Middle frontal gyrus (tissue), 1 donor: ENCODE results near the gene FTO.

Source experiments
- DNase-seq: peaks from one replicate; pipeline ENCODE4 v3.0.0-alpha.2; 2015; ENCODE audit warnings: low spot score; ENCODE audit errors: extremely low spot score

The FTO gene

DNA sequence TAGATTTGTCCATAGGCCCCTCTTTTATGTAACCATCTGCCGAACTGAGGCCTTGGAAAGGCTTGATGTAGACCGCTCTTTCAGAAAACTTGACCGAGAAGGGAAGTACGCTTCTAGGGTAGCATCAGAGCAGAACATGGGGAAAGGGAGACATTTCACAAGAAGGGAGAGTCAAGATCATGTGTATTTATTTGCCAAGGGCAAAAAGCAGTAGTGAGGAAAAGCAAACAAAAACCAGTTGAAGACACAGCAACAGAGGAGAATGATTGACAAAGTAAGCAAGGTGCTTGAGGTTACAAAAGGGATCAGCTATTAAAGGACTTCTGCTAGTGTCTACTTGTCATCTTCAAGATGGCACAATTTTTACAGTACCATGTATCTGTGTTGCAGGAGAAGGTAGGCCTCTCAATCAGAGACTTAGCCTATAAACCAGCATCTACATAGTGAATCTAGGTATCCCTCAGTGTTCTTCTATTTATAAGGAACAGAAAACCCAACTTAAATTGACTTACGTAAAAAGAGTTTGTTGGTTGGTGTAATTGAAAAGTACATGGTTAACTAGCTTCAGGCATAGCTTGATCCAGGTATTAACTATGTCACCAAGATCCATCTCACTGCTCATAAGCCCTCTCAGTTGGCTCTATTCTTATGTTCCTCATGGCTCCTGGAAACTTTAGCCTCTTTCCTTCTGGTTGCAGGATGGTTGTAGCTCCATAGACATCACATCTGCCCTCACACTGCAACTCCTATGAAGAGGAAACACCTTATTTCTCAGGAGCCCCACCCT is 294.3 kb downstream of the FTO start:
- DNase-seq, result no peak

DNA sequence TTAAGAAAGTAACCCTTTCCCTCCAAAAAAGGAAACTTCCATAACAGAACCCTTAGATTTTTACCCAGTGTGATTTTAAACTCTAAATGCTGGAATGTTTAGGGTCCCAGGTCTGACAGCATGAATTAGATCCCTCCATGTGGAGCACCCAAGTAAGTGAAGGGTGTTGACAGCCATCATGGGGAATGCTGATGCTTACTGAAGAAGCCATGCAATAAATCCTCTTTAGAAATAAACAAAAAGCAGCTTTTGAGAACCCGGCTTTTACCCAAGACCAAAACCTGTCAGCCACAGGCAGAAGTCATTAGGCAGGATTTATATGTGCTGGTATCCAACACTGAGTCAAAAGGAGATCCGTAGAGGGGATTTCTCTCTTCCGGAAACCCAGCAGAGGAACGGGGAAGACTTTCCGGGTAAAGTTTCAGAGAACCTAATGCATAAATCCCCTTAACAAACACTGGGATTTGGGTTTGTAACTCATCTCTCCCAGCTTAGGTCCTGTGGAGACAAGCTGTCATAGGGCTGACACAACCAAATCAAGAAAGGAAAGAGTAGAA is 295.1 kb downstream of the FTO start:
- DNase-seq, result no peak

- no peak for DNase-seq
Measured at GRCh38 chr16:53999841-54000240, 295.9 kb downstream of the FTO start.

- DNase-seq, result no peak
Measured at GRCh38 chr16:54000361-54000760, 296.4 kb downstream of the FTO start.

DNA sequence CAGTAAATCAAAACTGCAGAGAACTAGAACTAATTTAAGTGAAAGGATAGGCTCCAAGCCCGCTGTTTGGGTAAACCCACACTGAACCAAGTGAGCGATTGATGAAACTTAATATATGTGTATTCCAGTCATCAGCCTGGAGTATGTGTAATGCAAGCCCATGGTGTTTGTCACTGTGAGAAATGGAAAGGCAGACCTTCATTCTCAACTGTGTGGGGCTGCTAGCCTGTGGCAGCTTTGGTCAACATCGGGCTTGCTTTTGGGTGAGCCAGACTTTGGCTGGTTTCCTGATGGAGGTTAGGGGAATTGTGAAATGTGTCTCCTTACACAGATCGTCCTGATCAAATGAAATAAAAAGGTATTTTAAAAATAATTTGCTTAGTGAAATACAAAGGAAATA is 302.7 kb downstream of the FTO start:
- no peak for DNase-seq

GRCh38 chr16:54007504-54007903 is 303.5 kb downstream of the FTO start:
- DNase-seq, result no peak

DNA sequence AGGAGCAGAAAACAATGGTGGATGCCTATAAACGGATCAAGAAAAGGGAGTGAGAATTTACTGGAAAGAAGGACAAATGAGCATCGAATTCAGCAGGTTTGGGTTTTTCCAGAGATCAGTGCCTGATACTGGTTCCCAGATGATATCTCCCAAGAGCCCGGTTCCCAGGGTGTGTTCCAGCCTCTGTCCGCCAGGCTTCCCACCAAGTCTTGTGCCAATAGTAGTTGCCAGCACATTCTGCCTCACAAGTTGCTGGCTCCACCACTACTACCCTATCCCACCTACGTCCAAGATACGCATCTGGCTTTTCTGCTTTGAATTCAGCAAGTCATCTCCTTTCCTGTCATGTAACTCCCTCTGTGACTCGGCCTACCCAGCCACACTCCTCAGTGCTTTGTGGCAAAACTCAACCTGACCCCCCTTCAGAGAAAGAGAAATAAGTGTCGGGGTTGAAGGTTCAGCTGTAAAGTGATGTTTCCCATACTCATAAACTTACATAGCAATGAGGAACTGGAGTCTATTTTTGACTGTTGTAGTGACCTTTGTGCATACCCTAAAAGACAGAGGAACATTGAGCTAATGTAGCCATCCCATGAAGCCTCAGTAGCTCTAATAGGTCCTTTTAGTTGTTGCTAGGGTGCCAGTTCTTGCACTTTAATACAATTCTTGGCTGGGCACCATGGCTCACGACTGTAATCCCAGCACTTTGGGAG is 305.7 kb downstream of the FTO start:
- no peak for DNase-seq

DNA sequence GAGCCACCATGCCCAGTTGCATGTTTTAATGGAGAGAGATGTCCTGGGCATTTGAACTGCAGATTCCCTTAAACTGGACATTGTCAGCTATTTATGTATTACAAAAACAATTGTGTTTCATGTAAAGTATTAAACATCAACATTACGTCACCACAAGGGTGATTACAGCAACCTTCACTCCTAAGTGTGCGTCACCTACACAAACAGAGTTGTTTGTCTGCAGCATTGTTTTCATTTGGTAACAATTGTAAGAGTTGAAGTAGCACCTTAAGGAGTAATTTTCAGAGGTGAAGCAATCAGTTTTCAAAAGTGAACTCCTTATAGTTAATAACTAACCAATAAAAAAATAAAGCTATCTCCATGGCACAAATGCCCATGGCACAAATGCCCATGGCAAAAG is 311.2 kb downstream of the FTO start:
- no peak for DNase-seq

- DNase-seq, result no peak
Measured at GRCh38 chr16:54022362-54022761, 318.4 kb downstream of the FTO start.

- DNase-seq, result no peak
Measured at GRCh38 chr16:54026456-54026855, 322.5 kb downstream of the FTO start.

GRCh38 chr16:54027062-54027461 is 323.1 kb downstream of the FTO start:
- DNase-seq, result no peak

DNA sequence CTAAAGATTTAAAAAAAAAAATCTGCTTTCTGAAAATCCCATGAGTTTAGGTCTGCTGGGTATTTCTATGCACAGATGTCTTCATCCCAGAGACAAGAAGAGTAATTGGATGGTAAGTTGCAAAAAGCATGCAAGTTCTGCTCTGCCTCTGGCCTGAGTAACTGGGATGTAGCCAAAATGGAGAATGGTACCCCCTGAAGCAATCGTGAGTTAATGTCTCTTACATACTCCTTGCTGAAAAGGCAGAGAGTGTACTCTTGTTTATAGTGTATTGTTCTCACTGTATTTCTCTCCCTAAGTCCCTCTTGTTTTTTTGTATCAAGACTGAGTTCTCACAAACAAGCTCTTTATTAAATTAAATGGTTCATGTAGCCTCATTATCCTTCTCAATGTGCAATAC is 323.6 kb downstream of the FTO start:
- DNase-seq, result no peak

GRCh38 chr16:54027995-54028394 is 324.0 kb downstream of the FTO start:
- no peak for DNase-seq

- no peak for DNase-seq
Measured at GRCh38 chr16:54030451-54030850, 326.5 kb downstream of the FTO start.

GRCh38 chr16:54031107-54031760 is 327.3 kb downstream of the FTO start:
- no peak for DNase-seq

DNA sequence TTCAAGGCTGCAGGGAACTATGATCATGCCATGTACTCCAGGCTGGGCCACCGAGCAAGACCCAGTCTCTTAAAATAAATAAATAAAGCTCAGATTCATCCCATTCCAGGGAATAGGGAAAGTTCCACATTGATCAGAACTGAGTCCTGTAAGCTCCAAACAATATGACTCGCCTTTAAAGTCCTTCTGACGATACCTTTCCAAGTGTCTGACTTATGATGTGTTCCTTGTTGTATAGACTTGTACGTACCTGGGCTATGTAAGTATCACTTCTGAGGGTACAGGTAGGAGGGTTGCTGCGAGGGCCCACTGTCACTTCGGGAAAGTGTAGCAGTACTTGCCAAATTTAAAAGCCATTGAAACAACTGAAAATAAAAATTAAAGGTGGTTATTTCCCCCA is 329.8 kb downstream of the FTO start:
- DNase-seq, result no peak

DNA sequence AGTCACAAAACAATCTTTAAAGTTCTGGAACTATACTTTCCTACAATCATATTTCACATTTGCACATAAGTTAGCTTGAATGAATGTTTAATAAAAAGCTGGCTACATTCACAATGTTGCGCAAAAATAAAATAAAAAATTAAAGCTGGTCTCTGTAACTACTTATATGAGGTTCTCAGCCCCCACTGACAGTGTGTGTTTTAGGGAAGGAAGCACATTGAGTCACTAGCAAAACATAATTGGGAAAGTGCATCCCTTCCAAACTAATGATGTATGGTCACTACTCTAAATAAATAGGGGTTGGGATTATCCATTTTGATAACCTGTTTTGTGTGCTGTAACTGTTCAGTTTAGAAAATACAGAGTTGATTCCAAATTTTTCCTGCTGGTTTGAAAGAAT is 330.7 kb downstream of the FTO start:
- no peak for DNase-seq

GRCh38 chr16:54040480-54040879 is 336.5 kb downstream of the FTO start:
- no peak for DNase-seq

DNA sequence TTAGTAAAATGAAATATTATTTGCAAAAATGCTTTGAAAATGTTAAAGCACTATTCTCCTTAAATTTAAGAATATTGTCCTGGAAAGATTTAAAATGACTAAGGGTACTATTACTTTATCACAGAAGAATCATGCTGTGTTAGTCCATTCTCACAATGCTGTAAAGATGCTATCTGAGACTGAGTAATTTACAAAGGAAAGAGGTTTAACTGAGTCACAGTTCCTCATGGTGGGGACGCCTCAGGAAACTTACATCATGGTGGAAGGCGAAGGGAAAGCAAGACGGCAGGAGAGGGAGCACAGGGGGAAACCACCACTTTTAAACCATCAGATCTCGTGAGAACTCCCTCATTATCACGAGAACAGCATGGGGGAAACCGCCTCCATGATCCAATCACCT is 337.0 kb downstream of the FTO start:
- DNase-seq, result no peak

DNA sequence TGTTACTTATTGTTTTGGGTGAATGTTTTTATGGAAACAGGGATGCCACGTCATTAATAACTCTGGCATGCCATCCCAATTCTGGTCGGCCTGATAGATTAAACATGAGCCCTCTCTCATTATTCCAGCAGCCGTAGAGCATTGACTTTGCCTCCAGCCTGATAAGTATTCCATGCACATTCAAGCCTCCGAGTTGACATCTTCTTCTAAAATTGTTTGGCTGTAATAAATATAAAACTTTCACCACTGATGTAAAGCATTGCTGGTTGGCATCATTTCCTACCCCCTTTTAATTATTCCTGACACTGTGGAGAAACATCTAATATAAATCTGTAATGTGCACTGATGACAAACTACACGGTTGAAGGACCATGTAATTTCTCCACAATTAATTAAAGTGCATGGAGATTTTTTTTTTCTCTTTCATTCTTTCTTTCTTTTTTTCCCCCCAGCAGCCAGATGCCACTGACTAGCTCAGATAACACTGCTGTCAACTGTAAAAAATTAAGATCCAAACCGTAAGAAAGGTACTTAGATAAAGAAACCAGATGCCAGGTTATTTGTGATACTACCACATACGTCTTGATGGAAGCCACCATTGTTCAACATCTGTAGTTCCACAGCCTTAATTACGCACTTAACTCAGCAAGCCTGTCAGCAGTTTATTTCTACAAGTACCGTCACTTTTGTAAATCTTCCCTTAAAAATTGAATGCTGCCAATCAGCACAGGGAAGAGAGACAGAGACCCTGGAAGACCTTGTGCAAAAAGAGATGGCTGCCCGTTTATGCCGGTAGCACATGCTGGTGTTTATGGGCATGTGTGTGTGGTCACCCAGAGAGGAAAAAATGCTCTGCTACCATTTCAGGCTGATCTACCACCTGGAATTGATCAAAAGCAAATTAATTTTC is 344.9 kb downstream of the FTO start:
- no peak for DNase-seq
